ENCODE measurements around the gene INA. TPM values are rescaled to one million over a fixed set of nuclear protein-coding genes. Genes with fewer than 3 reads are reported as not detected.

The INA gene
- polyA plus RNA-seq, 3 donors: not detected

DNA sequence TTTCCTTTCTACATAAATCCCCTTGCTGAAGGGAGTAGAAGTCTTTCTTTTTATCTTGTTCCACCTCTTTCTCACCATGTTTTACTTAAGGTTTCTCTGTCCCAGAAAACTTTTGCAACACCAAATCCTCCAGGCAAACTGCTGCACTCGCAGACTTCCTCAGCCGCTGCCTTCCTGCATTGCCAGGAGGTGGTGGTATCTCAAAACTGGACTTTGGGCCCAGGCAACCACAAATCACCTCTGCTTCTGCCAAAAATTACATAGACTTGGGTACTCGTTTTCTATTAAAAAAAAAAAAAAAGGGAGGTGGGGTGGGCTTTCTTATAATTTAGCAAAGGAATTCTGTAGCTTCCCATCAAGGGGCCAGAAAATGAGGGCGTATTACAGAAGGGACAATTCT, 14.7 kb downstream of the INA start:
- no peaks in the 10 kb centered on the region for H3K9me3 ChIP-seq (replicated peaks in 1 of 2; ENCODE audit: control insufficient read depth in 1 of 2, insufficient read depth in 1 of 2, low read length in 2 of 2)

DNA sequence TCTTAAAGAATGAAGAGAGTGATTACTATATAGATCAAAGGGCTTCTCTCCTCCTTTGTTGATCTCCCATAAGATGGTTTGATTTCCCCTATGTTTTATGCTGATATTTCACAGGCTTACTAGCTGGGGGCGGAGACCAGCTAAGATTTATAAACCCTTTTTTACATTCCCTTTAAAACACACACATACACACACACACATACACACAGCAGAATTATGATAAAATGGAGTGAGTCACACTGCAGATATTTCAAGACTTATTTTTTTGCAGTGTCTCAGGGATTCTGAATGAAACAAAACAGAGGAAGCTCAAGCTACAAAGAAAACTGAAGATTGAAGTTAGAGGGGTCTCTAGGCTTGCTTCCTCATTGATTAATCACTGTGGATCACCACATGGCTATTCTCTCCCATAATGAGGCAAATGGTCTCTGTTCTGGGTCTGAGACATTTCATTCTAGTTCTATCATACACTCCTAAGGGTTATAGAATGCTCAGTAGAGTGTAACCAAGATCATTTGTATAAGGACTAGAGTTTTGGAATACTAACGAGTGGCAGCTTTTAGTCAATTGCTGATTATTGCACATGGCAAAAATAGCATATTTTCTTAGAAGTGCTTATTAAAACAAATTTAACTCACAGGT, 18.6 kb downstream of the INA start:
- no peak for DNase-seq
- intact Hi-C loops (cut with micrococcal nuclease): no loop called here
- Histone ChIP-seq H3K4me2 (replicated peaks; ENCODE audit: extremely low read depth, low read length, poor library complexity, severe bottlenecking) (no peak overlapping the region), H3K36me3 (replicated peaks in 1 of 2; ENCODE audit: control insufficient read depth in 1 of 2, insufficient read depth in 2 of 2, low read length in 2 of 2) (no peaks in the 10 kb centered on the region), H3K4me3 (replicated peaks in 1 of 3; ENCODE audit: low read depth in 2 of 3, low read length in 3 of 3) (no peak overlapping the region), H3K9ac (ENCODE audit: insufficient read depth, low read length, poor library complexity, severe bottlenecking) (no peak overlapping the region), H3K27me3 (ENCODE audit: control insufficient read depth in 2 of 2, insufficient read depth in 2 of 2, low read length in 2 of 2) (no peaks in the 10 kb centered on the region), H2AFZ (ENCODE audit: insufficient read depth, low read depth, low read length, poor library complexity, severe bottlenecking) (no peak overlapping the region), H3K27ac (ENCODE audit: low read depth in 1 of 2, low read length in 2 of 2) (no peak overlapping the region), H3K9me3 (replicated peaks in 1 of 2; ENCODE audit: control insufficient read depth in 1 of 2, insufficient read depth in 1 of 2, low read length in 2 of 2) (no peaks in the 10 kb centered on the region), H3K4me1 (ENCODE audit: control insufficient read depth in 1 of 2, insufficient read depth in 2 of 2, low read length in 2 of 2) (no peaks in the 10 kb centered on the region), H4K20me1 (ENCODE audit: insufficient read depth, low read length) (no peaks in the 10 kb centered on the region), H3K79me2 (ENCODE audit: insufficient read depth, low read length) (no peaks in the 10 kb centered on the region)
- peaks cover 0 to 2% (median 0%) of the 10 kb centered on the region in 7 donors for H3K9me3 Mint-ChIP-seq
- peaks cover 5 to 12% (median 7%) of the 10 kb centered on the region in 3 donors for H3K27me3 Mint-ChIP-seq (ENCODE audit: low read depth in 3 of 3)
- WGBS (ENCODE audit: insufficient coverage): no CpG with 5 or more reads among the region's 2 CpGs
- peaks cover 1 to 2% of the 10 kb centered on the region in 2 donors for H3K36me3 Mint-ChIP-seq
- H3K4me1 Mint-ChIP-seq: no peaks in the 10 kb centered on the region
- TF ChIP-seq, protein P1, sequence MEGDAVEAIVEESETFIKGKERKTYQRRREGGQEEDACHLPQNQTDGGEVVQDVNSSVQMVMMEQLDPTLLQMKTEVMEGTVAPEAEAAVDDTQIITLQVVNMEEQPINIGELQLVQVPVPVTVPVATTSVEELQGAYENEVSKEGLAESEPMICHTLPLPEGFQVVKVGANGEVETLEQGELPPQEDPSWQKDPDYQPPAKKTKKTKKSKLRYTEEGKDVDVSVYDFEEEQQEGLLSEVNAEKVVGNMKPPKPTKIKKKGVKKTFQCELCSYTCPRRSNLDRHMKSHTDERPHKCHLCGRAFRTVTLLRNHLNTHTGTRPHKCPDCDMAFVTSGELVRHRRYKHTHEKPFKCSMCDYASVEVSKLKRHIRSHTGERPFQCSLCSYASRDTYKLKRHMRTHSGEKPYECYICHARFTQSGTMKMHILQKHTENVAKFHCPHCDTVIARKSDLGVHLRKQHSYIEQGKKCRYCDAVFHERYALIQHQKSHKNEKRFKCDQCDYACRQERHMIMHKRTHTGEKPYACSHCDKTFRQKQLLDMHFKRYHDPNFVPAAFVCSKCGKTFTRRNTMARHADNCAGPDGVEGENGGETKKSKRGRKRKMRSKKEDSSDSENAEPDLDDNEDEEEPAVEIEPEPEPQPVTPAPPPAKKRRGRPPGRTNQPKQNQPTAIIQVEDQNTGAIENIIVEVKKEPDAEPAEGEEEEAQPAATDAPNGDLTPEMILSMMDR (IDR thresholded peaks at IDR 0.05): no peak
- no peak overlapping the region for H3K27ac Mint-ChIP-seq
- no peak overlapping the region for H3K4me3 Mint-ChIP-seq

More for the DNA sequence above, 14.7 kb downstream of the INA start:
- no peaks in the 10 kb centered on the region for H3K4me1 Mint-ChIP-seq
- no CpG with 5 or more reads among the region's 4 CpGs for WGBS (ENCODE audit: insufficient coverage)
- intact Hi-C loops (cut with micrococcal nuclease): no loop called here
- Histone ChIP-seq H3K4me3 (replicated peaks in 1 of 3; ENCODE audit: low read depth in 2 of 3, low read length in 3 of 3) (no peak overlapping the region), H3K79me2 (ENCODE audit: insufficient read depth, low read length) (no peaks in the 10 kb centered on the region), H3K4me2 (replicated peaks; ENCODE audit: extremely low read depth, low read length, poor library complexity, severe bottlenecking) (no peak overlapping the region), H3K36me3 (replicated peaks in 1 of 2; ENCODE audit: control insufficient read depth in 1 of 2, insufficient read depth in 2 of 2, low read length in 2 of 2) (no peaks in the 10 kb centered on the region), H2AFZ (ENCODE audit: insufficient read depth, low read depth, low read length, poor library complexity, severe bottlenecking) (no peak overlapping the region), H3K4me1 (ENCODE audit: control insufficient read depth in 1 of 2, insufficient read depth in 2 of 2, low read length in 2 of 2) (no peaks in the 10 kb centered on the region), H3K27ac (ENCODE audit: low read depth in 1 of 2, low read length in 2 of 2) (no peak overlapping the region), H3K27me3 (ENCODE audit: control insufficient read depth in 2 of 2, insufficient read depth in 2 of 2, low read length in 2 of 2) (peaks cover 19 to 23% of the 10 kb centered on the region in 2 donors), H3K9ac (ENCODE audit: insufficient read depth, low read length, poor library complexity, severe bottlenecking) (no peak overlapping the region), H4K20me1 (ENCODE audit: insufficient read depth, low read length) (no peaks in the 10 kb centered on the region)
- DNase-seq: no peak
- no peak overlapping the region for H3K4me3 Mint-ChIP-seq
- no peaks in the 10 kb centered on the region for H3K36me3 Mint-ChIP-seq
- TF ChIP-seq, protein P1 (IDR thresholded peaks at IDR 0.05): no peak
- no peak overlapping the region for H3K27ac Mint-ChIP-seq
- H3K9me3 Mint-ChIP-seq: peaks cover 0 to 2% (median 0%) of the 10 kb centered on the region in 7 donors
- H3K27me3 Mint-ChIP-seq (ENCODE audit: low read depth in 3 of 3): peaks cover 26 to 37% (median 27%) of the 10 kb centered on the region in 3 donors
